ENCODE measurements around the gene CLCNKB. TPM values are rescaled to one million over a fixed set of nuclear protein-coding genes. Genes with fewer than 3 reads are reported as not detected.

The CLCNKB gene
- total RNA-seq, 2 experiments from 2014 or later, result not detected

- POLR2A ChIA-PET, result no interaction called here
- H3K9me3 Mint-ChIP-seq, result peaks cover 2% of the 10 kb centered on the region
- H3K4me1 ChIP-seq (ENCODE audit: insufficient read depth, low read length), result no peaks in the 10 kb centered on the region
- no peak overlapping the region for H3K4me3 ChIP-seq (ENCODE audit: low read length)
- H3K4me1 Mint-ChIP-seq (ENCODE audit: low read depth), result no peaks in the 10 kb centered on the region
- H3K27ac ChIP-seq (ENCODE audit: low read depth in 1 of 2, low read length in 2 of 2), result no peak overlapping the region
- CTCF ChIA-PET, result no interaction called here
- no peaks in the 10 kb centered on the region for H3K36me3 Mint-ChIP-seq (ENCODE audit: low read depth)
- intact Hi-C loops (cut with DNase I, micrococcal nuclease), result no loop called here
- peaks cover 4% of the 10 kb centered on the region for H3K27me3 Mint-ChIP-seq
- no peak overlapping the region for H3K27ac Mint-ChIP-seq
- no peaks in the 10 kb centered on the region for H3K27me3 ChIP-seq (ENCODE audit: control insufficient read depth in 1 of 2, insufficient read depth in 2 of 2, low read length in 2 of 2)
- no peak for TF ChIP-seq CTCF (IDR thresholded peaks at IDR 0.05)
- ATAC-seq (ENCODE audit: poor library complexity) (no peak), DNase-seq (no peak)
- peaks cover 0 to 3% of the 10 kb centered on the region in 2 experiments for H3K9me3 ChIP-seq (ENCODE audit: control insufficient read depth in 1 of 2, insufficient read depth in 1 of 2, low read length in 2 of 2)
- H3K36me3 ChIP-seq (ENCODE audit: insufficient read depth, low read length), result no peaks in the 10 kb centered on the region
- H3K4me3 Mint-ChIP-seq, result no peak overlapping the region
These were observed 58.0 kb downstream of the CLCNKB start for GRCh38 chr1:16101623-16102022.

Other genes with a start within 250 kb of the CLCNKB start
- under 1 TPM; 0.25 to 0.69 TPM for gene UQCRHL, start 236.1 kb upstream of the CLCNKB start, total RNA-seq
- 10 to 100 TPM; 73.5 to 76.7 TPM for gene SPEN, start 196.1 kb upstream of the CLCNKB start, total RNA-seq
- 10 to 100 TPM; 70.2 to 78.1 TPM for gene ZBTB17, start 67.7 kb upstream of the CLCNKB start, total RNA-seq
- not detected for gene SRARP, start 39.5 kb upstream of the CLCNKB start, total RNA-seq
- not detected for gene HSPB7, start 25.7 kb upstream of the CLCNKB start, total RNA-seq
- gene CLCNKA, start 21.7 kb upstream of the CLCNKB start, total RNA-seq, result not detected
- gene FAM131C, start 29.9 kb downstream of the CLCNKB start, total RNA-seq, result not detected
- gene EPHA2, start 112.3 kb downstream of the CLCNKB start, total RNA-seq, result under 1 TPM in 1 of 2 experiments, not detected in 1; 0.22 TPM
- gene ARHGEF19, start 168.9 kb downstream of the CLCNKB start, total RNA-seq, result 1 to 10 TPM; 3.8 to 5.8 TPM
- 1 to 10 TPM; 5.3 to 8.4 TPM for gene CPLANE2, start 193.4 kb downstream of the CLCNKB start, total RNA-seq

All from CD4-positive, alpha-beta T cell (primary cell).